Thyroid gland (tissue), 4 donors: ENCODE measurements around the gene UPF1.

Experiments used
- POLR2A ChIP-seq, 2 donors: fragments of 450-650 bp; IDR thresholded peaks; one replicate each; pipeline ENCODE4 v1.6.1; 2017; ENCODE audit warnings: antibody characterized with exemption in 2 of 2, mild to moderate bottlenecking in 2 of 2, moderate library complexity in 1 of 2
- TF ChIP-seq, protein P1 (sequence below), 6 experiments: fragments of 200-600 bp in 3 of 6; fragments of 450-650 bp in 3 of 6; sonication (generic) in 3 of 6; IDR thresholded peaks; one replicate each; pipeline ENCODE4 v1.5.1; 2016 to 2019; ENCODE audit warnings: antibody characterized with exemption in 6 of 6, mild to moderate bottlenecking in 2 of 6, inconsistent platforms in 1 of 6, moderate library complexity in 1 of 6

GRCh38 chr19:18792661-18793060 is 39.1 kb upstream of the UPF1 start:
- TF ChIP-seq, protein P1, sequence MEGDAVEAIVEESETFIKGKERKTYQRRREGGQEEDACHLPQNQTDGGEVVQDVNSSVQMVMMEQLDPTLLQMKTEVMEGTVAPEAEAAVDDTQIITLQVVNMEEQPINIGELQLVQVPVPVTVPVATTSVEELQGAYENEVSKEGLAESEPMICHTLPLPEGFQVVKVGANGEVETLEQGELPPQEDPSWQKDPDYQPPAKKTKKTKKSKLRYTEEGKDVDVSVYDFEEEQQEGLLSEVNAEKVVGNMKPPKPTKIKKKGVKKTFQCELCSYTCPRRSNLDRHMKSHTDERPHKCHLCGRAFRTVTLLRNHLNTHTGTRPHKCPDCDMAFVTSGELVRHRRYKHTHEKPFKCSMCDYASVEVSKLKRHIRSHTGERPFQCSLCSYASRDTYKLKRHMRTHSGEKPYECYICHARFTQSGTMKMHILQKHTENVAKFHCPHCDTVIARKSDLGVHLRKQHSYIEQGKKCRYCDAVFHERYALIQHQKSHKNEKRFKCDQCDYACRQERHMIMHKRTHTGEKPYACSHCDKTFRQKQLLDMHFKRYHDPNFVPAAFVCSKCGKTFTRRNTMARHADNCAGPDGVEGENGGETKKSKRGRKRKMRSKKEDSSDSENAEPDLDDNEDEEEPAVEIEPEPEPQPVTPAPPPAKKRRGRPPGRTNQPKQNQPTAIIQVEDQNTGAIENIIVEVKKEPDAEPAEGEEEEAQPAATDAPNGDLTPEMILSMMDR (IDR thresholded peaks at IDR 0.05), result no peak
- TF ChIP-seq POLR2A (IDR thresholded peaks at IDR 0.05), result no peak
